Stimulated activated CD4-positive, alpha-beta T cell treated with anti-CD3 and anti-CD28 coated beads, TNF-alpha, amount 100 ng/mL, for 48 hours (primary cell): ENCODE data around the gene FAM170B.

Experiments
- DNase-seq, 3 donors: peaks; one replicate each; pipeline ENCODE4 v3.0.0-alpha.2; 2020; ENCODE audit warnings: low read depth in 3 of 3

The FAM170B gene

DNA sequence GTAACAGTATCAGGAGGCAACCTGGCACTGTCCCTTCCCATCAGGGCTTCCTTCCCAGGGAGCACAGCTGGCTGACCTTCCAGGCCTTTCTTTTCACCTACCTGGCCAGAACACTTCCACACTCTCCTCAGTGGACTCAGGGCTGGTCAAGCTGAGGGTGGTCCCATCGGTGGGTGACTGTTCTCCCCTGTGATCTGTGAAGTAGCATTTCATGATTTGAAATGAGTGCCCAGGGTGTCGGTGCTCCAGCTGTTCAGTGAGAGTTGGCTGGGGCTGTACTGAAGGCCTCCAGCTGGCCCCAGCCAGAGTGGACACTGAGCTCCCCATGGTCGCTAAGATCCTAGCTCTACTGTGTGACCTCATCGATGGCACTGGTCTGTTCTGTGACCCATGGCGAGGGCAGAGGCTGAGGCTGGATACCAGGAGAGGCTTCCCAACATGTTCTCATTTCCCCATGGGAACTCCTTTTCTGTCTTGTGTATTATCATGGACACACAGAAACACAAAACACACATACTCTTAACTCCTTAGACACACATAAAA, at the start of gene FAM170B:
Gene FAM170B, minus strand, starts transcription at position 316 of the 543 bp plus-strand sequence. Its CDS starts 103 bp downstream, at position 213.
- no peak for DNase-seq

DNA sequence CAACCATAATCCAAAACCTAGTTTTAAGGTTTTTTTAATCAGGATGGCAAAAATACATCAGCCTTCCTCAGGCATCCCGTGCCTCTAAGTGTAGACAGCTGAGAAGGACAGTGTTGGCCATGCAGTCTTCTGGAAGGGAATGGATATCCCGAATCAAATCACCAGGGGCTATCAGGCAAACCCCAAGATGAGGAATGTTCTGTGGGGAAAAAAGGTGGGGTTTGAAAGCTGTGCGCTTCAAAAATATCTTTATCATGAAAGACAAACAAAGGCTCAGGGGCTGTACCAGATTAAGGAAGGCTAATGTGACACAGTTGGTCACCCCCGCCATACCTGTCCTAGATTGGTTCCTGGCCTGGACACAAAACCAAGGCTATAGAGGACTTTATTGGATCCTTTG, 49.0 kb upstream of the FAM170B start:
- no peak for DNase-seq

DNA sequence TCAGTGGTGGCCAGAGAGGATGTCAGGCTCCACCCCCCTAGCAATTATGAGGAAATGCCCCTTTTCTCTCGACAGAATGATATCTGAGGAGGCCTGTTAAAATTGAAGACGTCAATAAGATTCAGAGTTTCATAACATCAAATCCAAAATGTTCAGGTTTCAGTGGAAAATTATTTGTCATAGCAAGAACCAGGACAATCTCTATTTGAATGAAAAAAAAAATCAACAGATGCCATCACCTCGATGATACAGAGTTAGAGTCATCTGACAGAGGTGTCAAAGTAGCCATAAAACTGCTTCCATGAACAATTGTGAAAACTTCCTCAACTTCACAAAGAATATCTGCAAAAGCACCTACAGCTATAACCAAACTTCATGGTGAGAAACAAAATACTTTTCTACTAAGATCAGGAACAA, 46.6 kb upstream of the FAM170B start:
- DNase-seq = no peak

DNA sequence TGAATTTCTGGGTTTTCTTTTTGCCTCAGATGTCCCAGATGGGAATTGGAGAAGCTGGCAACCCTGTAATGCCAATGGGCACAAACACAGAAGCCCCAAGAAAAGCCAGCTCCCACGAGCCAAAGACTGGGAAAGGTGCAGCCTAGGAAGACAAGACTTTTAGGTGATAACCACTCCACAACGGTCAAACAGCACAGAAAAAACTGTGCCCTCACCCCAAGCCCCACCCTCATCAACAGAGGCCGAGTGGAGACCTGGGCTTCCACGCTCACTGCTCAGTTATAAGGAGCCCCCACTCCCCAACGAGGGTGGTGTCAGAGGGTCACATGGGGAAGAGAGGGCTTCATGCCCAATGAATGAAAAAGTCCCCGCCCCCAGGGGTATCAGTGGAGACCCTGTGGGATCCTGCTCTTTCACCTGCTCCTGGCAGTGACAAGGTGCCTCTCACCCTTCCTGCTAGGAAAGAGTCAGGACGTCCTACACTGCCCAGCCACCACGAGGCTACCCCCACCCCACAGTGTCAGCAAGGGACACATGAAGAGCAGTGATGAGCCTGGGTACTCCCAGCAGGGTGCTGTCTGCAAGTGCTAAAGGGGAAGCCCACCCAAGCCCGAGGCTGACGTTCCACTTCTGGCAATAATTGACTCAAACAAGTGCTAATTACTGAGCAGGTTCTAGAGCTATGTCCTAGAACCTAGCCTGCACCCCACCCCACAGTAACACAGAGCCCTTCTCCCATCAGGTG, 46.0 kb upstream of the FAM170B start:
- no peak for DNase-seq

DNA sequence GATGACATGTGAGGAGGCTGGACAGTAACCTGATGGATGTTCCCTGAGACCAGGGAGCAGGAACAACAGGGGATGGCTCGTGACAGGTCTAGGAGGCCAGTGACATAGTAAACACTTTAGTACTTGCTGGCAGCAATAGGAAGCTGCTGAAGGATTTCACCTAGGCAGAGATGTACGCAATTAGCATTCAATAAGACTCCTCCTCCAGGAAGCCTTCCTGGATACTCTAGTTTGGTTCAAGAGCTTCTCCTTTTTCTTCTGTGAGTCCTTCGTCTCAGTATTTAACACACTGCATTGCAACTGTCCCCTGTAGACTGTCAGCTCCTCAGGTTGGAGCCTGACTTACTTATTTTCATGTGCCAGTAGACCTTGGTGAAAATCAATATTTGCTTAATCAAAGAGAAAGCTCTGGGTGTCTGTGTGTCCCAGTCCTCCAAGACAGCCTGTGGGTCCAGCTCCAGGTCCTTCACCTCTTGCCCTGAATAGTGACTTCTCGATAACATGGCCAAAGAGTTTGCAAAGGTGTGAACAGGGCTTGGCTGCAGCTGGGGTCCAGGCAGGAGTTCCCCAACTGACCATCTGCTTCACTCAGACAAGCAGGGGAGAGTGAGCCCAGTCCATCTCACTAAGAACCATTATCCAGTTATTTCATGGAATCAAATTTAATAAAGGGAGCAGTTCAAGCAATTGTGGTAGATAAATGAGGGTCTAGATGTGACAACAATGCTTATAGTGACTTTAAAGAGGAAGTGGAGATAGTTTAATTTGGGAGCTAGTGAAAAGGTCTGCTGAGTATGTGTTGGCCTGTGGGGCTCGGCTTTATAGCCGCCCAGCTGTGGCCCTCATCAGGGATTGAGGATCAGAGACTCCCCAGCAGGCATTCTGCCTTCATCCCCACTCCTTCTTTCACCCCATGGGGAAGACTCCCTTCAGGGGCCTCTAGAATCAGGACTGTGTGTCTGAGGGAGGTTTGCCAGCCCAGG, 45.0 kb upstream of the FAM170B start:
- no peak for DNase-seq

DNA sequence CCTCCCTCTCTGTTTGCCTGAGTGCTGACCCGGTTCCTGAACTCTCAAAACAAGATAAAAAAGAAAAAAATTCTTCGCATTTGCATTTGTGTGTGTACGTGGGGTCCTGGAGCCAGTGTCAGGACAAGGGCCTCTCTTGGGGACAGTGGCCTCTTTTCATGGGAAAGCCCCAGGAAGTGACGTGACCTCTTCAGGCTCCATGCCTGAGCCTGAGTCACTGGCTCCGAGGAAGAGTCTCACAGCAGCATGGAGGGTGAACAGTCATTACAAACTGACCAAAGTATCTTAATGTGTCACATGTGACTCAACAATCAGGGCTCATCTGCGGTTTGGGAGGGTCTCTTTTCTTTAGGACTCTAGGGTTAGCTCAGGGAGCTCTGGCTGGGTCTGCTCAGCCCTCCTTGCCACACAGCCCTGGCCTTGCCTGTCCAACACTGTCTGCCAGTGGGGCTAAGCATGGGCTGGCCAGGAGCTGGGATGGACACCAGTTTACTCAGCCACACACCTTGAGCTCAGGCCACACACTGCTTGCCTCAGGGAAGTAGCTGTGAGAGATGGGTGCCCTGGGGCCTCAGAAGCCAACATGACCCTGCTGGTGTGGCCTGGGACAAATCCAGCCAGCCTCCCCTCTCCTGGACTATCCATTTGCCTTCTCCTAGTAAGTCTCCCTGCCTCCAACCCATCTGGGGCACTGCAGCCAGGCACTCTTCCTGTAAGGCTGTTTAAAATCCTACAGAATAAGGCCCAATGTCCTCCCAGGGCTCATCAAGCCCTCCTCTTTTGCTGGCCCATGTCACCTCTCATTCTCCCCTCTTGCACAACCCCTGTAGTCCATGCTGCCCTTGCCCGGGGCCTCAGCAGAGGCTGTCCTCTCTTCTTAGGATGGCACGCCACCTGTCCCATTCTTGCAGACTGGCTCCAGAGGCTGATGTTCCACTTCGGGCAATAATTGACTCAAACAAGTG, 43.9 kb upstream of the FAM170B start:
- DNase-seq = peak; percentile 48 to 72 (median 55)

DNA sequence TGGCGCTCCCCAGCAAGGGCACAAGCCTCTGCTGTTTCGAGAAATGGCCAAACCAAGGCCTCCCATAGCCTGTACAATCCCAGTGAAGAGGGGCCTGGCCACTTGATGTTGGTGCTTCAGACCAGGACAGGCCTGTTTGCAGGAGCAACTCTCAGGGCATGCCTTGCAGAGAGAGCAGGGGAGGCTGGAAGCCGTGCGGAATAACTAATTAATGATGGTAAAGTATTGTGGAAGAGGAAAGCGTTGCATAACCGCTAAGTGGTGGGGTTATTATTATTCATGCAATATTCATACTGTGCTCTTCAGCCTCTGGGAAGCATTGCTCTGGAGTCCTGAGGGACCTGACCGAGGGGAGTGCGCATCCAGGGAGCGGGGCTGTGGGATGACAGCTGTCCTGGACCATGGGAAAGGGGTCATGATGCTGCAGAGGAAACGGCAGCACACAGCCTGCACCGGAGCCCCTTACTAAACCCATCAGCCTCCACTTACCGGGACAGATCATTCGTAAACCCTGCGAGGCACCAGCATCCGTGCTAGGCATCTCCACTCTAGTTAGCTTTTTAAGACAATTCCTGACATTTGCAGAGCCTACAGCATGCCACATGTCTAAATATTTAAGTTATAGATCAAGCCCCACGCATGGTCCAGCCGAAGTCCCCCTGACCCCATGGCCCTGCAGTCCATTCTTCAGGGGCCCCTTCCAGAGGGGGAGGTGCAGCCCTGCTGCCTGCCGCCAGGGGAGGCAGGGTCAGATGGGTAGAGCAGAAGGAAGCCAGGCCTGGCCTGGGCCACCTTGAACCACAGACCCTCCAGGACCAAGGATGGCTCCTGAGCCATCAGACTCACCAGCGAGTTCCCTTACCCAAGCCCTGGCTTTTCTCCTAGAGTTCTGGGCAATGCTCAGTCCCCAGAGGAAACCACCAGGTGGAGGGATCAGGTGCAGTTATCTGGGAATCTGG, 42.8 kb upstream of the FAM170B start:
- no peak for DNase-seq

DNA sequence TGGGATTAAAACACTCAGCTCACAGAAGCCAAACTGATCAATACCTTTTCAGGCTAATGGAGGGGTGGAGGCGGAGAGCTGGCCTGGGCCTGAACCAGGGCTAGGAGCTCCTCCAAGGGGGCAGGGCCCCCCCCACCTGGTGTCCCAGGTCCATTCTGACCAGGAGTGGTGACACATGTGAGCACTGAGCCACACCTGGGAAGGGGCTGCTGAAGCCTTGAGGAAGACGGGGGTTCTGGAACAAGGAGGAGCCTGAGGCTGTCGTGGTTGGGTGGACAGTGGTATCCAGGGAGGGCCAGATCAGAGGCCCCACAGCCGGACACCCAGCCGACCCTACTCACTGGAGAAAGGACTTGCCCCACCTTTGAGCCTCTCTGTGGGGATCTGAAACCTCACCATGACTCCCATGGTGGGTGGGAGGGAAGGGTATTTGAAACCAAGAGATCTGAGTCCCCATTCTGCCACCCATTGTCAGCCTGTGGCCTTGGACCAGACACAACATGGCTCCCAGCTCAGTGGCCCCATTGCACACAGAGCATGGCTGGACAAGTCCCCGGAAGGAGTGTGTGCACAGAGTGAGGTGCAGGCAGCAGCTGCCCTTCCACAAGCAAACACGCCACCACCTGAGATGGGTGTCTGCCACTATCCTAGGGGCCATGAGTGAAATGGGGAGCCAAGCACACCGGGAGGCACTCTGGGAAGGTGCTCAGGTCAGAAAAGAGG, 41.9 kb upstream of the FAM170B start:
- no peak for DNase-seq

DNA sequence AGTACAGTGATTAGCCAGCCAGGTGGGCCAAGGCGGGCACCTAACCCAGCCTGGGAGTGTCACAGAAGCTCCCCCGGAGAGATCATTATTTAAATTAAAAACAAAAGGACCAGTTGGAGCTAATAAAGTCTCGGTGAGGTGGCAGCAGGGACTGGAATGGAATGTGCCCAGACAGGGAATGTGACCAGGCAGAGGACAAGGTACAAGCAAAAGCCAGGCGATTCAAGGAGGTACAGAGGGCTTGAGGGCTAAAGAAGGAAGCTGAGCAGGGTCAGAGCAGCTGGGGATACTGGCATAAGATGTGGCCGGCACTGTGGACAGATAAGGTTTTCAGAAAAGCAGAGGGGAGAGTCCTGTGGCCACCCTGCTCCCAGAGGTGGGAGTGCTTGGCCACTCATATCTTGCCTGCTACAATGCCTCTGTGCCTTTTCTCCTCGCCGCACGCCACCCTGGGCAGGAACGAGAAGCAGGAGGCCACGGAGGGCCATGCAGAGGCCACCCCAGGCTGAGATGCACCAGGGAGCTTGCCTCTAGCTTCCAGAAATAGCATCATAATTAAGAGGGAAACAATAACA, 41.2 kb upstream of the FAM170B start:
- DNase-seq = no peak

DNA sequence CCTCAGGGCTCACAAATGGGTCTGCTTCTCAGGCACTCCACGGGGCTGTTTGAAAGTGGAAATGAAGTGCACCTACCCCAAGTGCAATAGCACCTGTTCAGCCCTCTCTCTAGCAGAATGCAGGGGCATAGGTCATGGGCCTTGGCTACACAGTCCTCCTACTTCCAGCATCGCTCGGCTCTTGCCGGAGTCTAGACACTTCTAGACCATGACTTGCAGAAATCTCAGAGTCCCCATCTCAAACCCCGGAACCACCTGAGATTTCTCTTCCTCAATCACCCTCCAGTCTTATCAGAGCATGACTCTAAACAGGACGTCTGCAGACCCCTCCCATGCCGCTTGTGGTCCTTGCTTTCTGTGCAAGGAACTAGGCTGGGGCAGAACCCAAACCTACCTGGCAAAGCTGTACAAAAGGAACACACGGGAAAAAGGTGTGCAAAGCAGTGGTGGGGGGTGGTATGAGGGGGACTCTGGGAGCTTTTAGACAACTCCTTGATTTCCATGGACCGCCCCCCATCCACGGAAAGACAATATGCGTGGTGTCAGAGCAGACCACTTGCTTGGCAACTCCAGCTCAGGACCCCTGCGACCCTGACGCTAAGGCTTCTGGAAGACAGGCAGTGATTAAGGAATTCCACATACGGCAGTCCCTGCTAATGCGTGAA, 40.6 kb upstream of the FAM170B start:
- no peak for DNase-seq

DNA sequence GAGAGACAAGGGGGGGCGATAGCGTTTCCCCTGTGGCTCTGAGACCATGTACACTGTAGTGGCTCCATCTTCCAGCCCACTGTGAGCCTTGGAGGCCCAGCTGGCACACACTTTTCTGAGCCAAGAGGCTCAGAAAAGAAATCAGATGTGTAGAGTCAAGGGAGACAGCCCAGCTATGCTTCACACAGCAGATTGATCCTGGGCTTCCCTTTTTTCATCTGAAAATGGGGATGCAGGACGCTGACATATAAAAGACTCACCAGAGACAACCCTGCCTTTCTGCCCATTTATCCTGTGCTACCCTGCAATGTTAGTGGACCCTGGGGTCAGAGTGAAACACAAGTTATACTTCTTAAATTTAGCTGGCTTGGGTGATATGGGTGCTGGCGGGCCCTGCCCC, 40.0 kb upstream of the FAM170B start:
- no peak for DNase-seq

DNA sequence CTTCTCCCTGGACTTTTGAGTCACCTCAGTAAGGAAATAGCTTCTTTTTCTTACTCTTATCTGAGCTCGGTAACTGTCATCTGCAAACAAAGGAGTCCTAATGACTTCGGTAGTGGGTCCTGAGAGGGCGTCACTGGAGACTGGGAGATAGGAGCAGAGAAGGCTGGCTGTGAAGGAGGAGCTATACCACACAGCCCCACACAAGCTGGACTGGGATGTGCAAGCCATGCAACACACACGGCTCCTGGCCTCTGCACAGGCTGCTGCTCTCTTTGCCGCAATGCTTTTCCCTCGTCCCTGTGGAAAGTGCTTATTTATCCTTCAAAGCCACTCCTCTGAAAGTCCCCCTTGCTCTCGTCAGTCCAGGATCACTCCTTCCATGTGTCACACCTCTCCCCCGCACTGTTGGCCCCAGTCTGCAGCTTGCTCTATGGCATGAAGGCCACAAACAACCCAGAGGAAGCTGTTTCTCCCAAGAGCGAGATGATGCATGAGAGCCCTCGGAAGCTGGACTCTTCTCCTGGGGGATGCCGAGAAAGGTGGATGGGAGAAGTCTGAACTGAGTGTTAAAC, 39.5 kb upstream of the FAM170B start:
- no peak for DNase-seq

DNA sequence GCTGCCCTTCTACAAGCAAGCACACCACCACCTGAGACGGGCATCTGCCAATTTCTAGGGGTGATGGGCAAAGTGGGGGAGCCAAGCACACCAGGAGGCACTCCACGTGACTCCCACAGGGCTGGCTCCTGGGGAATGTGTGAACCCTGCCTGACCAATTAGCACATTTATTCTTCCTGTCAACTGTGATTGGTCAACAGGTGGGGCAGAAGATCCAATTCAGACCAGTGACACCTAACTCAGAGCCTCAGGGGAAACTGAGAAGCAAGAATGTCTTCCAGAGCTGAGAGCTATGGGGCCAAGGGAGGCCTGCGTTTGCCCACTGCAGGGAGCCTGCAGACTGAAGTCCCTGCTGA, 38.9 kb upstream of the FAM170B start:
- no peak for DNase-seq

DNA sequence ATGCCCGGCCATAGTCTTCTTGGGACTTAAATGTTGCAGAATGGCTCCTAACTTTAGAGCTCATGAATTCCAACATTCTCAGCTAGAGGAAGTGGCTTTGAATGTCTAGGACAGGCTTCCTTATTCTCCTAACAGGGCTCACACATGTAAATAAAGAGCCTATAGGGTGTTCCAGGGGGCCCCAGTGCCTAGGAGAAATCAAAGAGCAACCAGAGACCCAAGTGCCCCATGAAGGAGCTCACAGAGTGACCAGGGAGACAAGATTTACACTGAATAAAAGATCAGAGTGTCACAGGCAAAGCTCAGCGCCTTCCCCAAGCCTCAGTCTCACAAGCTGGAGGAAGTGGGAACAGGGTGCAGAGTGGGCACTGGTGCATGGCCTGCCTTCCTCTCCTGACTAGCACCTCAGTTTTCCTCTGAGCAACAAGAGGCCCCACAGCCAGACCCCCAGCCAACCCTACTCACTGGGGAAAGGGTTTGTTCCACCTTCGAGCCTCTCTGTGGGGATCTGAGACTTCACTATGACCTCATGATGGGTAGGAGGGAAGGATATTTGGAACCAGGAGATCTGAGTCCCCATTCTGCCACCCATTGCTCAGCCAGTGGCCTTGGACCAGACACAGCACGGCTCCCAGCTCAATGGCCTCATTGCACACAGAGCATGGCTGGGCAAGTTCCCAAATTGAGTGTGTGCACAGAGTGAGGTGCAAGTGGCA, 38.4 kb upstream of the FAM170B start:
- DNase-seq = no peak

DNA sequence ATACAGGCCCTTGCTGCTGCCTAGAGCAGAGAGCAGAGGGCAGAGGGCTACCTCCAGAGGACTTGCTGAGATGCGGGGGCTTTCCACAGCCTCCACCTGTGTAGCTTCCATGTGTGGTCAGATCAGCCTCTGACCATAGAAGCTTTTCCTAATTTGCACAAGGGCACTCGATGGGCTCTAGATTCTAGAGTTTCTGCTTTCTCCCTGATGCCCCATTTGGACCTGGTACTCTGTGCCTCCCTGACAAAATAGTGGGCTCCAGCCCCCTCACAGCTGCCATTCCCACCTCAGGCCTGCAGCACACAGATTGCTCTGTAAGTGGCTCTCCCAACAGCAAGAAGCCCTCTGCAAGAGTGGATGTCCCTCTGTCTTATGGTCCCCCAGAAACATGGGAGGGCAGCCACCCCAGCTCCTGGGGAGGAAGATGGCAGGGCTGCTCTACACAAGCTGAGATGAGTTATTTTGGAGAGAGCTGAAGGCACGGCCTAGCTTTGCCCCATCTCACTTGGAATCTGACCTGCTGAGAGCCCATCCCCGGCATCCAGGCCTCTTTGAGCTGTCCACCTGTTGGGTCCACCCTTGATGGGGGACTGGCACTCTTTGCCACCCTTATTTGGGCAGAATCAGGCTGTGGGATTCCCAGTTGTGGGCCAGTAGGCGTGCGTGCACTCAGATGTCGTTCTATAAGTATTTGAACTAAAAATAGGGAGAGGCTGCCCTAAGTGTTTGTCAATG, 37.7 kb upstream of the FAM170B start:
- DNase-seq = no peak

DNA sequence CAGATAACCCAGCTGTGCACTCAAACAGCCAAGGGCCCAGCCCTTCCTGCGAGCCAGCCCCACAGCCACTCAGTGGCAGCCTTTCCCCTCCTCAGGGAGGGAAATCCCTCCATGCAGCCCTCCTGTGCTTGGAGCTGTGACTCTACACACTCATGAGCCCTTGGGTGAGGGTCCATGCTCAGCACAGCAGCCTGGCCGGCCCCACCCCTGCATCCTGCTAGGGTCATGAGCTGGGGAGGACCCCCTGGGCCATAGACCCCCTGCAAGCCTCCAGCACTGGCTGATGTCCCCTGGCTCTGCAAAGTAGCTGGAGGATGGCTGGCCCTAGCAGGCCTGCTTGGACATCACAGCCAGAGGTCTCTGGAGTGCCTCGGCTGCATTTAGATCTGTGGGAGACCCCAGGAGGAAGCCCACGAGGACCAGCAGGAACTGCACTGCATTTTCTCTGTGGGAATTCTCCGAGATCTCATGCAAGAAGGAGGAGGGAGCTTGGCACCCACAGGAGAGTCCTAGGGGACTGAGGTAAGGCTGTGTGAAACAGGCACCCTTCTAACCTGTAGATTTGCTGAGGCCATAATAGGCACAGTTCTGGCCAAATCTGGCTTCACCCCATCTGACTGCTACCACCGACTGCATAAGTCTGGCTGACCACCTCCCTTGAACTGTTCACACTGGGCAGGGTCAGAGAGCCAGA, 37.0 kb upstream of the FAM170B start:
- DNase-seq = no peak
